Retina (tissue), 1 donor: Measurements from ENCODE around the gene DGAT2.

Source experiments
- DNase-seq: peaks from one replicate; pipeline ENCODE4 v3.0.0-alpha.2; 2016

Gene DGAT2

DNA sequence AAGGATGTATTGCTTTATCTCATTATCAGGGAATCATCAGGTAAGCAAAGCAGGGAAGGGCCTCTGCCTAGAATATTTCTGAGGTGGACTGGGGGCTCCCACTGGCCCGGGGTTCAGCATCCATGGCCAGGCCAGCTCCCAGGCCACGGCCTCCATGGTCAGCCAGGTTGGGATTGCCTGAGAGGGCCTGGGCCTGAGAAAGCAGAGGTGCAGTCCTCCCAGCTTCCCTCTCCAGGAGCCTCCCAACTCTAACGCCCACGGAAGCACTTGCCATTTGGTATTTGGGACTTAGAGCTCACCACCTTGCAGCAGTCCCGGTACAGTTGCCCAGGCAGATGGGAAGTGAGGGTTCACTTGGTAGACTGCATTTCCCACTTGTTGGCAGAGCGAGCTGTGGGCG is 12.7 kb downstream of the DGAT2 start:
- DNase-seq, result no peak

DNA sequence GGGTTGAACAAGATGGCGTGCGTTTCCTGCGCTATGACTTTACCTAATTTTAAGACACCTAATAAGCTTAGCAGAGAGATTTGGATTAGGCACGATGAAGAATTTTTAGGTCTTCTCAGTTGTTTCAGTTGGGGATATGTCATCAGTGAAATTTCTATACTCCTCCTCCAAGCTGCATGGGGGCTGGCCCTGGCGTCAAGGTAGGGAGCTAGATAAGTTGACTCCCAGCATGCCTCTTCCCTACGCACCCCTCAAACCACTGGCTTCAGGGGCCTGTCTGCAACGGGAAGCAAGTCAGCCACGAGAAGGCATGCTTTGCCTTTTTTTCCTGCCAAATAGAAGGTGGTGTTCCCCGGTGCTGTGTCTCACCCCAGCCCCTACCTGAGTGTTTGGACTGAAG is 13.3 kb downstream of the DGAT2 start:
- DNase-seq, result no peak

DNA sequence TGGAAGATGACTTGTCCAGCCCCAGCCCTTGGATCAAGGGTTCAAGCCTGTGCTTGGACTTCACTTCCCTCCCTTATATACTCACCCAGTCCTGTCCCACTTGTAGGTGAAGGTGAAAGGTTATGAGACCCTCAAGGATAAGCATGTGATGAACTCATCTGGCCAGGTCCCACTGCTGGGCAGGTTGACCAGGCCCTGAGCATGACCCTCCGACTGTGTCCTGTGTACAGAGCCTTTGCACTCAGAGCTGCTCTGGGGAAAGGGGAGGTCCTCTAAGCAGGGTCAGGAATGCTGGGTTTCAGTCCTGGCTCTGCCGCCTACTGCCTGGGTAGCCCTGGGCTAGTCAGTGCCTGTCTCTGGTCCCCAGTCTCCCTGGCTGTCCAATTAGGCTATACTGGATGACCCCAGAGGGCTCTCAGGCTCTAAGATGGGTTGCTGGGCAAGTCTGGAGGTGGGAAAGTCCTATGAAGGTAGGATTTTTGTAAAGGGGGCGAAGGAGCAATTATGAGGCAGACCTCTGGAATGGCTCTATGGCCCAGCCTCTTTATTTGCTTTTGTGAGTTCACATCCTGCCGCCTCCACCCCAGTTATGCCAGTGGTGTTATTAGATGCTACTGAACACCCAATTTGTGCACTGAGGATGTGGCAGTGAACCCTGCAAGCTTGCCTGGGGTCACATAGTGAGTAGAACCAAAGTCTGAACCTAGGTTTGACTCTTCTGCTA is 14.1 kb downstream of the DGAT2 start:
- DNase-seq, result no peak

DNA sequence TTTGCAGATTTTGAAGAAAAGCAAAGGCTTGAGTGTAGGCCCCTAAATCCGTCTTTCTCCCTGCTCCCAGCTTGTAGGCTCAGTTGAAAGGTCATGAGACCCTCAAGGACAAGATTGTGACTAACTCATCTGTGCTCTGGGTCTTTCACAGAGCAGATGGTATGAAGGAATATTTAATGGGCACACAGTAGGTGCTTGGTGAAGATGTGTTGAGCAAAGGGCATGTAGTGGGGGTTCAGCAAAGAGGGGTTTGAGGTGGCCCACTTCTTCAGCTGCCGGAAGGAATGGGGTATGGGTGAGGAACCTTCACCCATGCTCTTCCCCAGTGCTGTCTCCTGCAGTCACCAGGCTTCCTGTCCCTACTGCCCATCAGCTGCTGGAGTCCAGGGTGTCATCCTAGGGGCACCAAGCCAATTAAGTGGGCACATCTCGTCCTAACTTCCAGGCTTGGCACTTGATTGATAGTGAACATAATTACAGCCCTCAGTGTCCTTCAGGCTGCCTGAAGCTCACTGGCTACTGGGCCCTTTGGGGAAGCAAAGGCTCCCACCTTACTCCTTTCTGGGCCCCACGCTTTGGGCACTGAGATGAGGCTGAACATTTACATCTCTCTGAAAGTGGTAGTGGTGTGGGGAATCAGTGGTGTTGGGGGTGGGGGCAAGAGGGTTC is 15.0 kb downstream of the DGAT2 start:
- DNase-seq, result no peak

DNA sequence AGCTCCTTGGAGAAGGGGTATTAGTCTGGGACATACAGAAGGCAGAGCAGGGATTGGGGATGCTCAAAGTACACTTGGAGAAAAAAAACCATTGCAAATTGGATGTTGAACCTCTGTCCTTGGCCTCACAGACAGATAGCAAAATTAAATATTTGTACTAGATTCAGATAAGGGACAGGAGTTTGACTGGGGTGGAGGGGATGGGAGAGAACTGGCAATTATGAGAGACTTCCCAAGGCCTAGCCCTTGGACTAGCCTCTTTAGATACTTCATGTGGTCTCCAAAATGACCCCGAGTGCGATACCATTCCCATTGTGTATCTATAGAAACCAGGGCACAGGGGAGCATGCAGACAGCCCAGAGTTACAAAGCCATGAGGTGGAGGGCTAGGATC is 15.5 kb downstream of the DGAT2 start:
- DNase-seq, result no peak

DNA sequence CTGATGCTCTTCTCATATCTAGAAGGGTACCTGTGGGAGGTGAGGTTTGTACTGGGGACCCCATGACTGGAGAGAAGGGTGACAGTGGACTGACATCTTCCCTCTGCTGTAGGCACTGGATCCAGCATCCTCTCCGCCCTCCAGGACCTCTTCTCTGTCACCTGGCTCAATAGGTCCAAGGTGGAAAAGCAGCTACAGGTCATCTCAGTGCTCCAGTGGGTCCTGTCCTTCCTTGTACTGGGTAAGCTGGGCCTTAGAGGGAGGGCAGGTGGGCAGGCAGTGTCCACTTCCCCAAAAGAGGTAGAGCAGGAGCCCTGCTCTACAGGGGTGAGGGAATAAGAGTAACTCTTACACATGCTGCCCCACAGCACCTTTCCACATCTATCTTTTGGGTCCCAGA is 15.9 kb downstream of the DGAT2 start:
- DNase-seq, result no peak

DNA sequence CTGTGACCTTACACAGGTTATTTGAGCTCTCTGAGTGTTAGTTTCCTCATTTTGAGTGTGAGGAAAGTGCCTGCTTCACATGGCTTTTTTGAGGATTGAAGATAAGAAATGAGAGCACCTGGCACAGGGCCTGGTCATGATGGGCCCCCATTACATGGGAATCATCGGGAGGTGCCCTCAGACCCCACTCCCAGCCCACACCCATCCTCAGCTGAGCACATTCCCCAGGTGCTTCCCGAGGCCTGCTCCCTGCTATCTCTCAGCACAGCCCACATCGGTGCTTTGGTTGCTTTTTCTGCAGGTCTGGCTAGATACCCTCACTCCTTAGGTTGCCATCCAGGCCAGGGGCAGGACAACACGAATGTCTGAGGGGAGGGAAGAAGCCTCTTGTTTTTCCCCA is 16.6 kb downstream of the DGAT2 start:
- no peak for DNase-seq

DNA sequence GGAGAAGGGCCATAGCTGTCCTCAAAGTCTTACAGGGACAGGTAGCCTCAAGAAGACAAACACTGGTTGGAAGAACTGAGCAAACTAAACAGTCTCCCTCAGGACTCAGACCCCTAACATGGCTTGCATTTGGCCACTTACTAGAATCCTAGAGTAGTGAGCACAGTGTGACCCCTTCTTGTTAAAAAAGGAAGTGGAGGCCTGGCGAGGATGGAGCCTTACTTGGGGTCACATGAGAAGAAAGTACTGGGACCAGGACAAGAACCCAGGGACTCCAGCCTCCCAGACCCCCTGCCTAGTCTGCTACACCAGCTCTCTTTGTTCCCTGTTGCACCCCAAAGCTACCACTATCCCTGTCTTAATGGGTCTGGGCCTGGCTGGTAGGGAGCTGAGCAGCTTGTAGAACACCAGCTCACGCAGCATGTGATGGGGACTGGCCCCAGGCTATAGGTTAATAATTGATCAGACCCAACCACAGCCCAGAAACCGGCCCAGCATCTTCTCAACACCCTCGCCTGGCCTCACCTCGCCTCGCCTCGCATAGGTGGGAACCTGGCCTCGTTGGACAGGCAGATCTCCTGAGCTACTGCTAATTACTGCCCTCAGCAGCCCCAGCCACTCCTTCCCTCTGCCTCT is 17.6 kb downstream of the DGAT2 start:
- DNase-seq, result no peak

DNA sequence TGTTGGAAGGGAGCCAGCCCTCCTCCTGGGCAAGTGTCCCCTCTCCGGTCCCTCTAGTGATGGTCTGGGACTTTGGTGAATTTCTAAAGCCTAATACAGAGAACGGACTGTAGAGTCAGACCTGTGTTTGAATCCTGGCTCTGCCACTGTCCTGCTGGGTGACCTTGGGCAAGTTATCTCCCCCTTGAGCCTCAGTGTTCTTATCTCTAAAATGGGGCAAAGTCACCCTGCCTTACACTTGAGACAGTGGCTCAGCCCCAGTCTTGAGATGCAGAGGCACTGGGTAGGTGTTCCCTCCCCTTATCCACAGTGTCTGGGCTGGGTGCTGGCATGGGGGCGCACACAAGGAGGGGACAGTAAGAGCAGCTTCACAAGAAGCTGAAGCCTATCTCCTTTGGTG is 20.9 kb downstream of the DGAT2 start:
- DNase-seq, result no peak

DNA sequence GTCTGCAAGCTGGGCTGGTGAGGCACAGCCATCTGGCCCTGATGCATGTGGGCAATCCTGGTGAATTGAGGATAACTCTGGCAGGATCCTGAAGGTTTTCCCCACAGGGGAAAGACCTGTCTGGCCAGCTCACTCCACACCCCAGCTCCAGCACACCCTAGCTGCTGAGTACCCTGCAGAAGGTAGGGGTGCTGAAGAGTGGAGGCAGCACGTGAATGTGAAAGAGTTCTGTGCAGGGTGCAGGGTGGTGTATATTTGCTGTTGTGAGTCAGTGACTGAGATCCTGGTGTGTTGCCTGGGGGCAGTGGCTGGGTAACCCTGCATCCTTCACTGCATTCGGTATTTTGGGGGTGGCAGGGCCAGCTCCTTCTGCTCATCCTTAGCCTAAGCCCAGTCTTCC is 22.4 kb downstream of the DGAT2 start:
- DNase-seq, result no peak

DNA sequence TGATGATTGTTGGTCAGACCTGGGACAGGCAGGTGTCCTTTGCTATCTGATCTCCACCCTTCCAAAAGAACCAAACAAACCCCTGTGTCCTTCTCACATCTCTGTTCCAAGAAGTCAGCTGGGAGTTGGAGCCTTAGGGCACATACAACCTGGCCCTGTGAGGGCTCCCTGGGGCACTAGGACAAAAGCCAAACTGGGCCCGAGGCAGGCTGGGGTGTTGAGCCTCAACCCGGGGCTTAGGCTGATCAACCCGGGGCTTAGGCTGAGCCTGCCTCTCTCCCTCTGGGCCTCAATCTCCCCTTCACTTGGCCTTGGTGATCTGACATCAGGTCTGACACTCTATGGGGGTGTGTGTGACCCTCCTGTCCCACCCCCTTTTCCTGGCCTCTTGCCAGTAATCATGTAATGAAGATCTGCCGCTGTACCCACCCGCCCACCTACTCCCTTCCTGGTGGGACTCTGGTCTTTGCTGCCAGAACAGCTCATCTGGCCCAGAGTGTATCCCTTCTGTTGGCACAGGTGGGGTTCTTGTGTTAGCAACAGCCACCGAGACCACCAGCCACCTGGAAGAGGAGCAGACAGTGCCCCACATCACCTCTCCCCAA is 23.7 kb downstream of the DGAT2 start:
- DNase-seq, result no peak

DNA sequence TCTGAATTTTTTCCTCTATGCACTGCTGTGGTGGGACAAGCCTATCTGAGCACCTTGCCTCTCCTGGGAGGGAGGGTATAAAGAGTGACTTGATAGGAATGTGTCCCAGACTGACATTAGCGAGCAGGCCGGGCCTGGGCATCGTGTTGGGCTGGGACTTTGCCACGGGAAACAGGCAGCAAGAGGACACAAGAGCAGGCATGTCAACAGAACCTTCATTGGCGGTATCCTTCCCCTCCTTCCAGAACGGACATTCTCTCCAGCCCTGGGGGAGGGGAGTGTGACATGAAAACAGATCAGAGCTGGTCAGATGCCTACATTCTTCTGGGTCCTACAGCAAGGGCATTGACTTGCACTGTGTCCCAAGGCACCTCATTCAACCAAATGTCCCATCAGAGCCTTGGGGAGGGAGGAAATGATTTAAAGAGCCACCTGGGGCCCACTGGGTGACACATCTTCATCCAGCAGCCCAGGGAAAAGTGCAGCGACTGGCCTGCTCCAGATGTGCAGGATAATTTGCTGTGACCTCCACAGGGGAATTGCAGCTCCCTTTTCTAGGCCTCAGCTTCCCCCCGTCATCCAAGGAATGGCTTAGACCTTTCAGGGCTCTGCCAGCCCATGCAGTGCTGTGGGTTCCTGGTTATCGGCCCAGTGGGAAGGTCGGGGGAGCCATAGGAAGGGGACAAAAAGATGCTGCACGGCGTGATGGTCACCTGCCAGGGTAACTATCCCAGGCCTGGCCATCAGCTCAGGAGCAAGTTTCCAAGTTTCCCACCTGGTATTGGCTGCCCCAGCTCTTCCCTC is 24.6 kb downstream of the DGAT2 start:
- DNase-seq, result no peak

DNA sequence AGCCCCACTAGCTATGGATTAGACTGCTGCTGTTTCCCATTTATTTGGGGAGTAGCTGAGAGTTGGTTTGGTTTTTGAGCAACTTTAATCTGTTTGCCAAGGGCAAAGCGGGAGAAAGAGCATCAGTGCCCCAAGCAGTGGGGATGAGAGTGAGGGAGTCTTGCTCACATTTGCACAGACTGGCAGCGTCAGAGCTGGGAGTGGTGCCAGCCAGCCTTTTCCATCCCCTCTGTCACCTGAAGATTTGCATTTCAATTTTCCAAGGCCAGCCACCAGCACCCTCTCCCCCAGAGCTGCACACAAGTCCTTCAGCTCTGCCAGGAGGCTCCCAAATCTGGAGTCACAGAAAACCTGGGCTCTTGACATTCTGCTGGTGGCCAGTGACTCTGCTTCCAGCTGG is 25.4 kb downstream of the DGAT2 start:
- DNase-seq, result no peak

DNA sequence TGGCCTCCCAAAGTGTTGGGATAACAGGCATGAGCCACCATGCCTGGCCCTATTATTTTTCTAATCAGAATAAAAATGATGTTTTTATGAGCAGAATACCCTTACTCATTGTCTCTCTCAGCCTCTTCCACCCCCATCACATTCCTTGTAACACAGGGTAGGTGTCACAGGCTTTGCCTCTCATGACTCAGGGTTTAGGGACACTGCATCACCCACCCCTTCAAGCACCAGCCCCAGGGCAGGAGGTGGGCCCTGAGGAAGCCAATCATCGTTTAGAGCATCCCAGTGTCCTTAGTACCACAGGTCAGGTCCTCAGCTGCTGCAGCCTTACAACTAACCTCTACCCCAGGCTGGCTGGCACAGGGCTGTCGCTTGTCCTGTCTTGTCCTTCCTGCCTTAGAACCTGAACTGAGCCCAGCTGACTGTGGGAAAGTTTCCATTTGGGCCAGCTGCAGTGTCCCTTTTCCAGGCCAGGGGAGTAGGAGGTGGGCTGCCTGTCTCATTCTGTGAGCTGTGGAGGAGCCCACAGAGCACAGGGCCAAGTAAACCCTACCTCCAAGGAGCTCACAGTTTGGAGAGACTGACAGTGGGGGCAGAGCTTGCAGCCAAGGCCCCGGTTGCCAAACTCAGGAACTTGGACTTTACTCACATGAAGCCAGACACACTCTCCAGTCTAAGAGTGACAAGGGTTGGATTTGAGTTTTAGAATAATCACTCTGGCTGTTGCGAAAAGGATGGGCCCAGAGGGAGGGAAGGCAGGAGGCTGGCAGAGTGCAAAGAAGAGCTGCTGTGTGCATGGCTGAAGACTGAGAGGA is 26.9 kb downstream of the DGAT2 start:
- DNase-seq, result no peak

DNA sequence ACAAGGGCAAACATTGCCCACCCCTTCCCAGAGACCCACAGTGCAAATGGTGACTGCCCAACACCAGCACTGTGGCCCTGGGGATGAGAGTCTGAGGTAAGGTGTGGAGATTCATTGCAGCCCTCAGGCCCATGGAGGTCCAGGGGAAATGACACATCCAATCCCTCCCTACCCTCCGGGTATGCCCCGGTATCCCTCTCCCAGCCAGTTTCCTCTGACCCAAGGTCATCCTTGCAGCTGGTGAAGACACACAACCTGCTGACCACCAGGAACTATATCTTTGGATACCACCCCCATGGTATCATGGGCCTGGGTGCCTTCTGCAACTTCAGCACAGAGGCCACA is 27.5 kb downstream of the DGAT2 start:
- no peak for DNase-seq

DNA sequence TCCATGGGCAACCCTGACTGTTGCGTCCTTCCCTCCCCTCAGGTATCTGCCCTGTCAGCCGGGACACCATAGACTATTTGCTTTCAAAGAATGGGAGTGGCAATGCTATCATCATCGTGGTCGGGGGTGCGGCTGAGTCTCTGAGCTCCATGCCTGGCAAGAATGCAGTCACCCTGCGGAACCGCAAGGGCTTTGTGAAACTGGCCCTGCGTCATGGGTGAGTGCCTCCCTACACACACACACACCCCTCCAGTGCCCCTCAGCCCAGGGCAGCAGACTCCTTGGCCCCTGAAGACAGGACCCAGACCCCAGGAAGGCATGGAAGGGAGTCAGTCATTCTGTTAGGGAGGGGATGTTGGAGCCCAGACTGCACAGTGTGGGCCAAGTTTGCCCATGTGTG is 28.5 kb downstream of the DGAT2 start:
- DNase-seq, result no peak

DNA sequence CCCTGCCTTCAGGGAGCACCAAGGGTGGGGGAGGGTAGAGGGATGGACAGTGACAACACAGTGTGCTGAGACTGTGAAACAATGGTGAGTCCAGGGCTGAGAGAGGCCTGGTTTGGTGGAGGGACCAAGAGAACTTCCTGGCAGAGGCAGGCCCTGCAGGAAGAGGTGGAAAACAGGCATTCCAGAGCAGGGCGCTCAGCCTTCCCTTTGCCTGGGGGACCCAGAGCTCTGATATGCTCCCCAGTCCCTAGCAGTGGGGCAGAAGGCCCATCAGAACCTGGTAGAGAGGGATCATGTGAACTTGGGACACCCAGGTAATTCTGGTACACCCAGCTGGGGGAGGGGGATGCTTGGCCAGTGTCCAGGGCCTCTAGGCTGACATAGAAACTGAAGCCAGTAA is 29.2 kb downstream of the DGAT2 start:
- DNase-seq, result no peak

DNA sequence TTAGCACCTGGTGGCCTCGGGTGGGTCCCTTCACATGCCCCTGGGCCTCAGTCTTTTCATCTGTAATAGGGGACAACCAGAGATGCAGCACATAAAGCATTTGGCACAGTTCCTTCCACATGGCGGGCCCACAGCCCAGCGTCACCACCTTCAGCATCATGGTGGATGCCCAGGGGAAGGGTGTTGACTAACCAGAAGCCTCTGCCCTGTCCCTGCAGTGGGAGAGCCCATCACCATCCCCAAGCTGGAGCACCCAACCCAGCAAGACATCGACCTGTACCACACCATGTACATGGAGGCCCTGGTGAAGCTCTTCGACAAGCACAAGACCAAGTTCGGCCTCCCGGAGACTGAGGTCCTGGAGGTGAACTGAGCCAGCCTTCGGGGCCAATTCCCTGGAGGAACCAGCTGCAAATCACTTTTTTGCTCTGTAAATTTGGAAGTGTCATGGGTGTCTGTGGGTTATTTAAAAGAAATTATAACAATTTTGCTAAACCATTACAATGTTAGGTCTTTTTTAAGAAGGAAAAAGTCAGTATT is 31.6 kb downstream of the DGAT2 start:
- DNase-seq, result no peak

DNA sequence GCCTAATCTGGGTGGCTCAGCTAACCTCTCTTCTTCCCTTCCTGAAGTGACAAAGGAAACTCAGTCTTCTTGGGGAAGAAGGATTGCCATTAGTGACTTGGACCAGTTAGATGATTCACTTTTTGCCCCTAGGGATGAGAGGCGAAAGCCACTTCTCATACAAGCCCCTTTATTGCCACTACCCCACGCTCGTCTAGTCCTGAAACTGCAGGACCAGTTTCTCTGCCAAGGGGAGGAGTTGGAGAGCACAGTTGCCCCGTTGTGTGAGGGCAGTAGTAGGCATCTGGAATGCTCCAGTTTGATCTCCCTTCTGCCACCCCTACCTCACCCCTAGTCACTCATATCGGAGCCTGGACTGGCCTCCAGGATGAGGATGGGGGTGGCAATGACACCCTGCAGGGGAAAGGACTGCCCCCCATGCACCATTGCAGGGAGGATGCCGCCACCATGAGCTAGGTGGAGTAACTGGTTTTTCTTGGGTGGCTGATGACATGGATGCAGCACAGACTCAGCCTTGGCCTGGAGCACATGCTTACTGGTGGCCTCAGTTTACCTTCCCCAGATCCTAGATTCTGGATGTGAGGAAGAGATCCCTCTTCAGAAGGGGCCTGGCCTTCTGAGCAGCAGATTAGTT is 32.3 kb downstream of the DGAT2 start:
- DNase-seq, result no peak

DNA sequence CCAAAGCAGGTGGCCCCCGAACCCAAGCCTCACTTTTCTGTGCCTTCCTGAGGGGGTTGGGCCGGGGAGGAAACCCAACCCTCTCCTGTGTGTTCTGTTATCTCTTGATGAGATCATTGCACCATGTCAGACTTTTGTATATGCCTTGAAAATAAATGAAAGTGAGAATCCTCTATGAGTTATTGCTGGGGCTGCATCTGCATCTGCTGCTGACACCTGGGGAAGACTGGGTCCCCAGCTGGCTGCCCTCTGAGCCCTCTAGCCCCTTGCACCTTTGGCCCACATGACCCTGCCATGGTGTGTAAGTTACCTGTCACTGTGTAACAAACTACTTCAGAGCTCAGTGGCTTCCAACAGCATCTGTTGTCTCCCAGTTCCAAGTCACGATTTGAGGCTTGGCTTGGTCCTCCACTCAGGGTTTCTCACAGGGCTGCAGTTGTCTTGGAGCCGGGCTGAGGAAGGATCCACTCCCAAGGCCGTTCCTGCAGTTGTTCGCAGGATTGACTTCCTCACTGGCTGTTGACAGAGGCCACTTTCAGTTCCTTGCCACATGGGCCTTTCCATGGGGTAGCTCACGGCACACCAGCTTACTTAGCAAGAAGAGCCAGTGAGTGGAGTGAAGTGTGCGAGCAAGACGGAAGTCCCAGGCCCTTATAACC is 32.9 kb downstream of the DGAT2 start:
- no peak for DNase-seq
